ENCODE data around the gene COL4A2. TPM values are rescaled to one million over a fixed set of nuclear protein-coding genes. Genes with fewer than 3 reads are reported as not detected.
A peak's percentile ranks its signal among the peaks of the same experiment; 100 is the strongest.

The COL4A2 gene
- total and polyA plus RNA-seq, 11 donors: 92.4 to 377 (median 166) TPM

GRCh38 chr13:110377178-110377825 is 70.2 kb downstream of the COL4A2 start:
- Histone ChIP-seq H3K4me1 (peaks cover 20 to 95% (median 78%) of the 10 kb centered on the region in 12 donors), H3K27ac (peak overlapping the region in 10 of 12 donors; percentile 9 to 75 (median 44)), H3K36me3 (peaks cover 0 to 6% (median 0%) of the 10 kb centered on the region in 9 donors), H3K4me3 (no peak overlapping the region), H3K27me3 (no peaks in the 10 kb centered on the region), H3K9me3 (no peaks in the 10 kb centered on the region)
- peak in 1 of 4 donors; percentile 22 for ATAC-seq
- 46 to 54% (median 50%) methylated on average over 6 of the region's 6 CpGs for WGBS, 4 donors
- DNase-seq: no peak
- intact Hi-C loops (cut with DNase I): no loop called here
- TF ChIP-seq POLR2A (IDR thresholded peaks at IDR 0.05): no peak
- TF ChIP-seq CTCF (IDR thresholded peaks at IDR 0.05): no peak

GRCh38 chr13:110377826-110378201 is 70.7 kb downstream of the COL4A2 start:
- WGBS, 4 donors: 53 to 62% (median 54%) methylated on average over 5 of the region's 5 CpGs
- intact Hi-C loops (cut with DNase I): no loop called here
- no peak for TF ChIP-seq CTCF (IDR thresholded peaks at IDR 0.05)
- no peak for TF ChIP-seq POLR2A (IDR thresholded peaks at IDR 0.05)
- DNase-seq (no peak), ATAC-seq (no peak)
- Histone ChIP-seq H3K27ac (peak overlapping the region in 10 of 12 donors; percentile 8 to 75 (median 38)), H3K27me3 (no peaks in the 10 kb centered on the region), H3K4me3 (no peak overlapping the region), H3K36me3 (peaks cover 0 to 6% (median 0%) of the 10 kb centered on the region in 9 donors), H3K4me1 (peaks cover 20 to 90% (median 73%) of the 10 kb centered on the region in 12 donors), H3K9me3 (no peaks in the 10 kb centered on the region)

GRCh38 chr13:110379358-110379757 is 72.3 kb downstream of the COL4A2 start:
- Histone ChIP-seq H3K27ac (peak overlapping the region in 2 of 12 donors; percentile 36 to 75), H3K36me3 (peaks cover 0 to 6% (median 0%) of the 10 kb centered on the region in 9 donors), H3K4me3 (no peak overlapping the region), H3K4me1 (peaks cover 20 to 76% (median 58%) of the 10 kb centered on the region in 12 donors), H3K27me3 (no peaks in the 10 kb centered on the region), H3K9me3 (no peaks in the 10 kb centered on the region)
- whole genome bisulfite sequencing, 4 donors: 86 to 97% (median 90%) methylated on average over 6 to 9 of the region's 9 CpGs
- intact Hi-C loops (cut with DNase I): no loop called here
- ATAC-seq: peak in 1 of 4 donors; percentile 7
- TF ChIP-seq CTCF (IDR thresholded peaks at IDR 0.05): no peak
- no peak for TF ChIP-seq POLR2A (IDR thresholded peaks at IDR 0.05)
- no peak for DNase-seq

- no peak for TF ChIP-seq POLR2A (IDR thresholded peaks at IDR 0.05)
- TF ChIP-seq CTCF (IDR thresholded peaks at IDR 0.05): no peak
- Histone ChIP-seq H3K4me3 (no peak overlapping the region), H3K27ac (peak overlapping the region in 2 of 12 donors; percentile 35 to 75), H3K36me3 (peaks cover 0 to 6% (median 0%) of the 10 kb centered on the region in 9 donors), H3K27me3 (no peaks in the 10 kb centered on the region), H3K4me1 (peaks cover 20 to 76% (median 54%) of the 10 kb centered on the region in 12 donors), H3K9me3 (no peaks in the 10 kb centered on the region)
- DNase-seq (no peak), ATAC-seq (peak in 2 of 4 donors; percentile 5 to 8)
- 48 to 66% (median 59%) methylated on average over 4 of the region's 4 CpGs for whole genome bisulfite sequencing, 4 donors
- intact Hi-C loops (cut with DNase I): no loop called here
These were observed 72.8 kb downstream of the COL4A2 start for GRCh38 chr13:110379905-110380341.
